GM12878 (cell line): Measurements from ENCODE around the gene SKIL. TPM values are rescaled to one million over a fixed set of nuclear protein-coding genes. Genes with fewer than 3 reads are reported as not detected.

Experiments
- ATAC-seq: fragments of 200-7000 bp; cut with Tn5 transposase; 3 replicates; pipeline ENCODE4 v1.9.1; 2020; ENCODE audit warnings: mild to moderate bottlenecking, moderate library complexity
- BruUV-seq: library from RNA; stranded (reverse); fragments of 400-500 nt; replicated peaks from 2 replicates; lab custom pipeline; 2021; lab: Mats Ljungman, UMichigan
- CTCF ChIA-PET: fragments of 300-600 bp; sonication (Branson Sonifier 250); formaldehyde crosslinking; extraction: SDS; loops from one replicate; lab custom pipeline; 2021; ENCODE audit warnings: inconsistent platforms; lab: Yijun Ruan, JAX
- POLR2A ChIA-PET: fragments of 350-600 bp; formaldehyde crosslinking; extraction: SDS; loops from one replicate; lab custom pipeline; 2021; ENCODE audit warnings: inconsistent platforms; lab: Charles Lee
- RAD21 ChIA-PET: fragments of 300-600 bp; sonication (Branson Sonifier 250); formaldehyde crosslinking; loops from one replicate; lab custom pipeline; 2023; ENCODE audit warnings: antibody characterized with exemption; ENCODE audit not compliant: unreplicated experiment; lab: Charles Lee
- SMC1A ChIA-PET: fragments of 300-600 bp; sonication (Branson Sonifier 250); formaldehyde crosslinking; loops from one replicate; lab custom pipeline; 2023; ENCODE audit not compliant: unreplicated experiment, uncharacterized antibody; lab: Charles Lee
- DNase-seq: peaks from one replicate; pipeline ENCODE4 v3.0.0-alpha.2; 2011; ENCODE audit warnings: low read depth, low spot score
- FAIRE-seq: peaks from 3 replicates; lab custom pipeline; 2011; peaks lifted over from hg19 to GRCh38; lab: Jason Lieb, UNC
- H2AFZ ChIP-seq: 2 replicates; pipeline ENCODE4 v1.6.0; 2011; ENCODE audit warnings: low read depth, low read length, control low read depth; ENCODE audit not compliant: control insufficient read depth
- H3K27ac ChIP-seq: 2 replicates; pipeline ENCODE4 v1.5.1; 2011; ENCODE audit warnings: control low read depth; ENCODE audit not compliant: control insufficient read depth, insufficient read depth
- H3K27me3 ChIP-seq, 2 experiments: replicated peaks in 1 of 2; 2 replicates each; pipeline versions ENCODE4 v1.6.0 to v1.6.1; 2011; ENCODE audit warnings: low read length in 1 of 2; ENCODE audit not compliant: control insufficient read depth in 2 of 2, insufficient read depth in 2 of 2
- H3K36me3 ChIP-seq, 2 experiments: 2 replicates each; pipeline ENCODE4 v1.5.1; 2011; ENCODE audit warnings: low read length in 1 of 2; ENCODE audit not compliant: control insufficient read depth in 2 of 2, insufficient read depth in 2 of 2
- H3K4me1 ChIP-seq: 2 replicates; pipeline ENCODE4 v1.6.1; 2011; ENCODE audit warnings: mild to moderate bottlenecking, low read length, moderate library complexity, mixed read lengths; ENCODE audit not compliant: control insufficient read depth, insufficient read depth
- H3K4me2 ChIP-seq: 2 replicates; pipeline ENCODE4 v1.6.0; 2011; ENCODE audit warnings: control low read depth; ENCODE audit not compliant: control insufficient read depth, insufficient read depth
- H3K4me3 ChIP-seq: fragments of 200-600 bp; sonication (generic); 2 replicates; pipeline ENCODE4 v1.5.1; 2016
- H3K79me2 ChIP-seq: 2 replicates; pipeline ENCODE4 v1.6.0; 2011; ENCODE audit warnings: low read length; ENCODE audit not compliant: control insufficient read depth, insufficient read depth
- H3K9ac ChIP-seq: 2 replicates; pipeline ENCODE4 v1.8.0; 2011; ENCODE audit warnings: low read length, control low read depth, mixed read lengths; ENCODE audit not compliant: control insufficient read depth, insufficient read depth
- H3K9me3 ChIP-seq: replicated peaks from 3 replicates; pipeline ENCODE4 v1.5.1; 2011; ENCODE audit warnings: mild to moderate bottlenecking, low read length; ENCODE audit not compliant: control insufficient read depth, insufficient read depth
- H4K20me1 ChIP-seq: 2 replicates; pipeline ENCODE4 v1.6.0; 2011; ENCODE audit not compliant: control insufficient read depth, insufficient read depth
- BCL11A ChIP-seq: IDR thresholded peaks from 2 replicates; pipeline ENCODE4 v1.6.1; 2011; ENCODE audit warnings: low read depth, low read length
- EGR1 ChIP-seq, 2 experiments: IDR thresholded peaks; 1 replicate in 1 of 2; 2 replicates in 1 of 2; pipeline ENCODE4 v1.6.1; 2011 to 2012; ENCODE audit warnings: low read depth in 2 of 2, low read length in 2 of 2, borderline replicate concordance in 1 of 2, mild to moderate bottlenecking in 1 of 2, moderate library complexity in 1 of 2
- FOXM1 ChIP-seq: IDR thresholded peaks from 2 replicates; pipeline ENCODE4 v1.6.1; 2012; ENCODE audit warnings: low read depth, mild to moderate bottlenecking, inconsistent platforms, low read length, moderate library complexity
- JUNB ChIP-seq: IDR thresholded peaks from 2 replicates; pipeline ENCODE4 v1.6.1; 2016; ENCODE audit warnings: antibody characterized with exemption, mild to moderate bottlenecking
- MYB ChIP-seq: fragments of 150-350 bp; IDR thresholded peaks from 2 replicates; pipeline ENCODE4 v1.6.1; 2014; ENCODE audit warnings: mild to moderate bottlenecking, low read depth, low read length, borderline replicate concordance
- NFYB ChIP-seq: IDR thresholded peaks from 2 replicates; pipeline ENCODE4 v1.6.1; 2011; ENCODE audit warnings: low read depth, mild to moderate bottlenecking, low read length, improper control_type of control experiment, moderate library complexity; ENCODE audit not compliant: insufficient read depth
- RB1 ChIP-seq: fragments of 450-650 bp; formaldehyde crosslinking; IDR thresholded peaks from 2 replicates; pipeline ENCODE4 v1.6.1; 2017; ENCODE audit warnings: mild to moderate bottlenecking, borderline replicate concordance
- SMC3 ChIP-seq: IDR thresholded peaks from 2 replicates; pipeline ENCODE4 v1.6.1; 2011; ENCODE audit warnings: low read length, improper control_type of control experiment, borderline replicate concordance
- SREBF1 ChIP-seq: IDR thresholded peaks from 2 replicates; pipeline ENCODE4 v1.6.1; 2012; ENCODE audit warnings: mild to moderate bottlenecking, low read length
- WGBS: methylation state at CpG from one replicate; pipeline ENCODE4 v1.1.6; 2016; ENCODE audit warnings: low lambda C conversion rate; ENCODE audit not compliant: insufficient replicate concordance, insufficient coverage; ENCODE audit errors: missing lambda C conversion rate; 5-methylcytosine and 5-hydroxymethylcytosine counted together
- in situ Hi-C: fragments of 300-500 bp; cut with MboI; formaldehyde crosslinking; loops from 9 replicates; pipeline ENCODE4 v1.14.3; 2018; ENCODE audit warnings: mixed read lengths
- intact Hi-C: fragments of 100-400 bp; cut with micrococcal nuclease; formaldehyde crosslinking; loops from one replicate; pipeline ENCODE4 v1.14.2; 2022; ENCODE audit not compliant: unreplicated experiment
- polyA plus RNA-seq, 11 experiments: library from polyadenylated mRNA; depleted of rRNA in 4 of 11; unstranded in 6 of 11; stranded (reverse) in 5 of 11; fragments of >200 nt; fragmentation: Nextera tagmentation in 4 of 11; fragmentation: Illumina TruSeq in 1 of 11; extraction: Ambion mirVana in 4 of 11; extraction: Trizol in 1 of 11; gene quantifications; 1 replicate in 1 of 11; 2 replicates in 10 of 11; pipeline versions ENCODE4 v1.2.1 to v1.2.3, GENCODE V29; 2011 to 2016; ENCODE audit warnings: inconsistent platforms in 2 of 11, missing spikeins in 2 of 11, low read depth in 1 of 11
- total RNA-seq, 4 experiments: library from RNA; depleted of rRNA in 3 of 4; stranded (reverse); fragments of >200 nt in 3 of 4; fragmentation: Illumina TruSeq in 1 of 4; extraction: Trizol in 1 of 4; gene quantifications; 2 replicates each; pipeline versions ENCODE4 v1.2.1 to v1.2.3, GENCODE V29; 2013 to 2021
- TF ChIP-seq, protein P1 (sequence below): fragments of 150-350 bp; IDR thresholded peaks from 2 replicates; pipeline ENCODE4 v1.6.1; 2016; ENCODE audit warnings: low read depth, low read length
- TF ChIP-seq, protein P2 (sequence below): fragments of 450-650 bp; IDR thresholded peaks from 2 replicates; pipeline ENCODE4 v1.6.1; 2017; ENCODE audit warnings: low read depth, mild to moderate bottlenecking, moderate library complexity
- TF ChIP-seq, protein P3 (sequence below): fragments of 450-650 bp; IDR thresholded peaks from 2 replicates; pipeline ENCODE4 v1.6.1; 2017; ENCODE audit warnings: antibody characterized with exemption, mild to moderate bottlenecking, moderate library complexity

Gene SKIL
- total and polyA plus RNA-seq, 10 of the 15 experiments (the other 5 are each of a cell fraction or from before 2014, with no cell fraction given), result 2.7 to 14.8 (median 6.7) TPM

DNA sequence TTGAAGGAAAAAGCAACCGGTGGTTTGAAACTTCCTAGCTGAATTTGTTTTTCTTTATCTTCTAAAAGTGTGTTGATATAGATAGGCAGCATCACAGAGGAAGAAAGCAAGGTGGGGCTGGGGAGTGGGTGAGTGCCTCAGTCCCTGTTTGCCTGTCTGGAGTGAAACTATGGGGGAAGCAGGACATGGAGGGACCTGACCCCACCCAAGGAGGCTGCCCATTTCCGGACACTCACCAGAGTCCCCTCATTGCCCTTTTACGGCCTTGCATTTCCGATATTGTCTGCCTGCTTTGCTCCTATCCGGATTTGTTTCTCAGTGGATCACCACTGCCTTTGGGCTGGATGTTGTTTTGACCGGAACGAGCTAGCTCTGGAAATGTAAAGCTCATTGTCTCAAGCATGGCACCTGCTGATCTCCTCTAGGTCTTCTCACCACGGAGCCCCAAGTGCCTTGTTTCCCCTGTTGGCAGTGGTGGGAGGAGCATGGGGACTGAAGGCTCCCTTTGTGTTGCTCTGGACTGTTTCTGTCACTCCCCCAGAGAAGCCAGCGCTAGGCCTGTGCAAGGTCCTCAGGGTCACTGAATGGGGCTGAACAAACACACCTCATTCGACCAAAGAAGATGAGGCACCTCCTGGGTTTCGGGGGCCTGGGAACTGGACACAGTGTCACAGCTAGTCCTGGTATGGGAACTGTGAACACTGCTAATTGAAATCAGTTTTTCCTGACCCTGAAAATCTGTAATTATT is 68.2 kb downstream of the SKIL start (continued):
- no peak for TF ChIP-seq RB1
- TF ChIP-seq, protein P1, sequence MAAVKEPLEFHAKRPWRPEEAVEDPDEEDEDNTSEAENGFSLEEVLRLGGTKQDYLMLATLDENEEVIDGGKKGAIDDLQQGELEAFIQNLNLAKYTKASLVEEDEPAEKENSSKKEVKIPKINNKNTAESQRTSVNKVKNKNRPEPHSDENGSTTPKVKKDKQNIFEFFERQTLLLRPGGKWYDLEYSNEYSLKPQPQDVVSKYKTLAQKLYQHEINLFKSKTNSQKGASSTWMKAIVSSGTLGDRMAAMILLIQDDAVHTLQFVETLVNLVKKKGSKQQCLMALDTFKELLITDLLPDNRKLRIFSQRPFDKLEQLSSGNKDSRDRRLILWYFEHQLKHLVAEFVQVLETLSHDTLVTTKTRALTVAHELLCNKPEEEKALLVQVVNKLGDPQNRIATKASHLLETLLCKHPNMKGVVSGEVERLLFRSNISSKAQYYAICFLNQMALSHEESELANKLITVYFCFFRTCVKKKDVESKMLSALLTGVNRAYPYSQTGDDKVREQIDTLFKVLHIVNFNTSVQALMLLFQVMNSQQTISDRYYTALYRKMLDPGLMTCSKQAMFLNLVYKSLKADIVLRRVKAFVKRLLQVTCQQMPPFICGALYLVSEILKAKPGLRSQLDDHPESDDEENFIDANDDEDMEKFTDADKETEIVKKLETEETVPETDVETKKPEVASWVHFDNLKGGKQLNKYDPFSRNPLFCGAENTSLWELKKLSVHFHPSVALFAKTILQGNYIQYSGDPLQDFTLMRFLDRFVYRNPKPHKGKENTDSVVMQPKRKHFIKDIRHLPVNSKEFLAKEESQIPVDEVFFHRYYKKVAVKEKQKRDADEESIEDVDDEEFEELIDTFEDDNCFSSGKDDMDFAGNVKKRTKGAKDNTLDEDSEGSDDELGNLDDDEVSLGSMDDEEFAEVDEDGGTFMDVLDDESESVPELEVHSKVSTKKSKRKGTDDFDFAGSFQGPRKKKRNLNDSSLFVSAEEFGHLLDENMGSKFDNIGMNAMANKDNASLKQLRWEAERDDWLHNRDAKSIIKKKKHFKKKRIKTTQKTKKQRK, result no peak

DNA sequence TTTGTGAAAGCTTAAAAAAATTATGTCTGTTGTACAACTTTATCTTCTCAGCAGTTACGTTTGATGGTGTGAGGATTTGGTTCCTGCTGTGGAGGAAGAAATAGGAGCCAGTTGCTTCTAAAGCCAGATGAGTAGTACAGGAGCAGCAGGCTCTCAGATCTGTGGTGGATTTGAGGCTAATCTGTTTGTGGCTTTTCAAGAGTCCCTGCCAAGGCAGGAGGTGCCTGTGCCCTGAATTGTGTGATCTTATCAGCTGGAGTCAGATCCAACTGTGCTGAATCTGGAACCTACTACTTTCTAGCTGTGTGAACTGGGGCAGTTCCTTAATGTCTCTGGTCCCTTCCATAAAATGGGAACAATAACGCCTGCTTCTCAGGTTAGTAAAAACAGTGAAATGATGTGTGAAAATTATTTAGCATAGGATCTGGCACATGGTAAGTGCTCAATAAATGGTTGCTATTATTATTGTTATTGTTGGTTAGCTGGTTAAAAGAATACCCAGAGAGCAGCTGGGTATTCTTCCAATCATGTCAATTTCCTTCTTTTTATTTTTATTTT is 68.8 kb downstream of the SKIL start:
- in situ Hi-C loops (no loop called here), intact Hi-C loops (loop anchor here (5.0 kb wide), 1 partner anchor 206 kb away; no protein-coding TSS in a partner anchor)
- SMC1A ChIA-PET, result interaction anchor here (0.8 to 1.3 kb wide), 4 partner anchors 11 to 48 kb away, joined by 3 read pairs; no protein-coding TSS in a partner anchor
- TF ChIP-seq, protein P2, sequence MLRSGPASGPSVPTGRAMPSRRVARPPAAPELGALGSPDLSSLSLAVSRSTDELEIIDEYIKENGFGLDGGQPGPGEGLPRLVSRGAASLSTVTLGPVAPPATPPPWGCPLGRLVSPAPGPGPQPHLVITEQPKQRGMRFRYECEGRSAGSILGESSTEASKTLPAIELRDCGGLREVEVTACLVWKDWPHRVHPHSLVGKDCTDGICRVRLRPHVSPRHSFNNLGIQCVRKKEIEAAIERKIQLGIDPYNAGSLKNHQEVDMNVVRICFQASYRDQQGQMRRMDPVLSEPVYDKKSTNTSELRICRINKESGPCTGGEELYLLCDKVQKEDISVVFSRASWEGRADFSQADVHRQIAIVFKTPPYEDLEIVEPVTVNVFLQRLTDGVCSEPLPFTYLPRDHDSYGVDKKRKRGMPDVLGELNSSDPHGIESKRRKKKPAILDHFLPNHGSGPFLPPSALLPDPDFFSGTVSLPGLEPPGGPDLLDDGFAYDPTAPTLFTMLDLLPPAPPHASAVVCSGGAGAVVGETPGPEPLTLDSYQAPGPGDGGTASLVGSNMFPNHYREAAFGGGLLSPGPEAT, result no peak
- TF ChIP-seq SMC3, result no peak
- TF ChIP-seq BCL11A, result no peak
- TF ChIP-seq, protein P3, sequence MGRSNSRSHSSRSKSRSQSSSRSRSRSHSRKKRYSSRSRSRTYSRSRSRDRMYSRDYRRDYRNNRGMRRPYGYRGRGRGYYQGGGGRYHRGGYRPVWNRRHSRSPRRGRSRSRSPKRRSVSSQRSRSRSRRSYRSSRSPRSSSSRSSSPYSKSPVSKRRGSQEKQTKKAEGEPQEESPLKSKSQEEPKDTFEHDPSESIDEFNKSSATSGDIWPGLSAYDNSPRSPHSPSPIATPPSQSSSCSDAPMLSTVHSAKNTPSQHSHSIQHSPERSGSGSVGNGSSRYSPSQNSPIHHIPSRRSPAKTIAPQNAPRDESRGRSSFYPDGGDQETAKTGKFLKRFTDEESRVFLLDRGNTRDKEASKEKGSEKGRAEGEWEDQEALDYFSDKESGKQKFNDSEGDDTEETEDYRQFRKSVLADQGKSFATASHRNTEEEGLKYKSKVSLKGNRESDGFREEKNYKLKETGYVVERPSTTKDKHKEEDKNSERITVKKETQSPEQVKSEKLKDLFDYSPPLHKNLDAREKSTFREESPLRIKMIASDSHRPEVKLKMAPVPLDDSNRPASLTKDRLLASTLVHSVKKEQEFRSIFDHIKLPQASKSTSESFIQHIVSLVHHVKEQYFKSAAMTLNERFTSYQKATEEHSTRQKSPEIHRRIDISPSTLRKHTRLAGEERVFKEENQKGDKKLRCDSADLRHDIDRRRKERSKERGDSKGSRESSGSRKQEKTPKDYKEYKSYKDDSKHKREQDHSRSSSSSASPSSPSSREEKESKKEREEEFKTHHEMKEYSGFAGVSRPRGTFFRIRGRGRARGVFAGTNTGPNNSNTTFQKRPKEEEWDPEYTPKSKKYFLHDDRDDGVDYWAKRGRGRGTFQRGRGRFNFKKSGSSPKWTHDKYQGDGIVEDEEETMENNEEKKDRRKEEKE, result no peak
- TF ChIP-seq EGR1 (IDR thresholded peaks at IDR 0.05; ENCODE audit: borderline replicate concordance in 1 of 2, low read depth in 2 of 2, low read length in 2 of 2), result no peak
- TF ChIP-seq FOXM1, result no peak
- TF ChIP-seq NFYB, result no peak
- TF ChIP-seq MYB, result no peak
- TF ChIP-seq SREBF1, result no peak
- no peak for TF ChIP-seq JUNB
- CTCF ChIA-PET, result interaction anchor here (2.0 kb wide), 1 partner anchor 12 kb away, joined by 8 read pairs; no protein-coding TSS in a partner anchor
- Histone ChIP-seq H3K36me3 (no peaks in the 10 kb centered on the region), H3K79me2 (no peaks in the 10 kb centered on the region), H3K4me3 (no peak overlapping the region), H3K27ac (no peak overlapping the region), H3K4me2 (no peak overlapping the region), H4K20me1 (no peaks in the 10 kb centered on the region; the same call in 1 of the 2 replicates), H3K9me3 (no peaks in the 10 kb centered on the region), H3K27me3 (no peaks in the 10 kb centered on the region; a peak in 1 of 4 replicates), H2AFZ (no peak overlapping the region), H3K9ac (no peak overlapping the region), H3K4me1 (peaks cover 16% of the 10 kb centered on the region)
- no TSS peak for BruUV-seq
- DNase-seq (no peak), ATAC-seq (no peak), FAIRE-seq (no peak)
- RAD21 ChIA-PET, result no interaction called here
- POLR2A ChIA-PET, result no interaction called here
- 47% methylated on average over 2 of the region's 2 CpGs for WGBS
